OCI-LY3 (cell line): Measurements from ENCODE around the gene PTPRN2.

ENCODE experiments used
- H2AFZ ChIP-seq: fragments of 200-600, 300-600 bp; shearing (Covaris generic); 2 replicates; pipeline ENCODE4 v1.6.0; 2014; ENCODE audit warnings: antibody characterized with exemption, low read depth, low read length
- H3K27ac ChIP-seq: fragments of 200-600, 300-600 bp; sonication (generic); 2 replicates; pipeline ENCODE4 v1.5.1; 2014; ENCODE audit warnings: mild to moderate bottlenecking, low read length, moderate library complexity, mixed read lengths
- H3K27me3 ChIP-seq: fragments of 200-600, 300-600 bp; sonication (generic); 2 replicates; pipeline ENCODE4 v1.6.1; 2014; ENCODE audit warnings: low read depth, low read length, mixed read lengths
- H3K36me3 ChIP-seq: fragments of 200-600, 300-600 bp; sonication (generic); replicated peaks from 2 replicates; pipeline ENCODE3; 2014; ENCODE audit warnings: low read depth, low read length, mixed read lengths
- H3K4me1 ChIP-seq: fragments of 300-600, 200-600 bp; sonication (generic); 2 replicates; pipeline ENCODE4 v1.6.1; 2014; ENCODE audit warnings: low read length, mixed read lengths
- H3K4me2 ChIP-seq: fragments of 200-600, 300-600 bp; sonication (generic); 2 replicates; pipeline ENCODE4 v1.6.1; 2014; ENCODE audit warnings: low read length, mixed read lengths
- H3K4me3 ChIP-seq: fragments of 300-600, 200-600 bp; sonication (generic); 2 replicates; pipeline ENCODE4 v1.5.1; 2014; ENCODE audit warnings: antibody characterized with exemption, mild to moderate bottlenecking, low read length, moderate library complexity
- H3K79me2 ChIP-seq: fragments of 300-600, 200-600 bp; shearing (Covaris generic); 2 replicates; pipeline ENCODE4 v1.6.1; 2014; ENCODE audit warnings: mild to moderate bottlenecking, low read length, mixed read lengths
- H3K9ac ChIP-seq: fragments of 300-600, 200-600 bp; shearing (Covaris generic); 2 replicates; pipeline ENCODE4 v1.6.0; 2014; ENCODE audit warnings: mild to moderate bottlenecking, low read length, moderate library complexity
- H3K9me3 ChIP-seq: fragments of 200-600, 300-600 bp; shearing (Covaris generic); 2 replicates; pipeline ENCODE4 v1.6.1; 2014; ENCODE audit warnings: low read length, mixed read lengths; ENCODE audit not compliant: insufficient read depth
- H4K20me1 ChIP-seq: fragments of 200-600, 300-600 bp; sonication (generic); 2 replicates; pipeline ENCODE4 v1.6.1; 2016; ENCODE audit warnings: low read length, mixed read lengths; ENCODE audit not compliant: insufficient read depth
- CTCF ChIP-seq: fragments of 200-600, 300-600 bp; sonication (generic); IDR thresholded peaks from 2 replicates; pipeline ENCODE4 v1.5.1; 2014; ENCODE audit warnings: antibody characterized with exemption, low read length, low read depth
- EZH2phosphoT487 ChIP-seq: fragments of 200-600 bp; shearing (Covaris generic); IDR thresholded peaks from 2 replicates; pipeline ENCODE4 v1.6.1; 2018; ENCODE audit warnings: antibody characterized with exemption, mixed run types, low read depth

The PTPRN2 gene

DNA sequence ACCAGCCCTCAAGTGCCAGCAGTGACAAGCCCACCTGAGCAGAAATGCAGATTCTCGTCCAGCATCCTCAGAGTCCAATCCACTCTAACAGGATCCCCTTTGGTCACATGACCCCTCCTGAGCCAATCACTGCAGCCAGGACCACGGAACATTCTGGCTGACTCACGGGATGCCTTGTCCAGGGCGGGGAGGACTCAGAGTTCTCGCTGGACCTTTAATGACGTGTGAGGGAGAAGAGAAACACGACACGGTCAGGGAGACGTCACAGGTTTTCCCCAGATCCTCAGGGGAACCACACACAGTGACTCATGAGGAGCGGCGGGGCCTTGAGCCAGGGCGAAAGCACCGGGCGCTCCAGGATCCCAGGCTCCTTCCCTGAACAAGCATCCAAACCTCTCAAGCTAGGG is 155.7 kb downstream of the PTPRN2 start:
- H3K4me2 ChIP-seq, result peak overlapping the region; percentile 63
- peak overlapping the region; percentile 29; the same call in 1 of the 2 replicates for H2AFZ ChIP-seq
- no peaks in the 10 kb centered on the region for H3K9me3 ChIP-seq
- H3K36me3 ChIP-seq, result no peaks in the 10 kb centered on the region
- 0 out of 2 replicates have a peak, but pooled peaks cover 3% of the 10 kb centered on the region for H3K27me3 ChIP-seq
- H3K27ac ChIP-seq, result no peak overlapping the region
- no peaks in the 10 kb centered on the region for H3K79me2 ChIP-seq
- TF ChIP-seq CTCF, result no peak
- no peak for TF ChIP-seq EZH2phosphoT487
- H3K9ac ChIP-seq, result no peak overlapping the region
- H3K4me3 ChIP-seq, result peak overlapping the region; percentile 55
- no peaks in the 10 kb centered on the region for H4K20me1 ChIP-seq
- H3K4me1 ChIP-seq, result peaks cover 10% of the 10 kb centered on the region

GRCh38 chr7:158431055-158431940 is 156.3 kb downstream of the PTPRN2 start:
- no peaks in the 10 kb centered on the region for H3K9me3 ChIP-seq
- no peaks in the 10 kb centered on the region for H3K79me2 ChIP-seq
- H3K27me3 ChIP-seq, result no peaks in the 10 kb centered on the region
- H2AFZ ChIP-seq, result peak overlapping the region; percentile 29; the same call in 1 of the 2 replicates
- H3K36me3 ChIP-seq, result no peaks in the 10 kb centered on the region
- H3K4me2 ChIP-seq, result peak overlapping the region; percentile 63
- no peaks in the 10 kb centered on the region for H4K20me1 ChIP-seq
- H3K4me3 ChIP-seq, result peak overlapping the region; percentile 55; the same call in 1 of the 2 replicates
- H3K4me1 ChIP-seq, result peaks cover 10% of the 10 kb centered on the region
- H3K9ac ChIP-seq, result no peak overlapping the region
- no peak for TF ChIP-seq CTCF
- TF ChIP-seq EZH2phosphoT487, result no peak
- H3K27ac ChIP-seq, result no peak overlapping the region

- H3K9me3 ChIP-seq, result no peaks in the 10 kb centered on the region
- TF ChIP-seq CTCF, result no peak
- no peak for TF ChIP-seq EZH2phosphoT487
- no peaks in the 10 kb centered on the region for H3K36me3 ChIP-seq
- peaks cover 10% of the 10 kb centered on the region for H3K4me1 ChIP-seq
- no peak overlapping the region for H3K27ac ChIP-seq
- no peaks in the 10 kb centered on the region for H4K20me1 ChIP-seq
- H3K9ac ChIP-seq, result no peak overlapping the region
- H3K27me3 ChIP-seq, result no peaks in the 10 kb centered on the region
- no peak overlapping the region for H3K4me3 ChIP-seq
- no peak overlapping the region for H2AFZ ChIP-seq
- no peak overlapping the region for H3K4me2 ChIP-seq
- no peaks in the 10 kb centered on the region for H3K79me2 ChIP-seq
These were observed 157.2 kb downstream of the PTPRN2 start for GRCh38 chr7:158430308-158431034.
